ENCODE results near the gene BRD4. TPM values are rescaled to one million over a fixed set of nuclear protein-coding genes. Genes with fewer than 3 reads are reported as not detected.

Gene BRD4
- total RNA-seq, 1 donor from 2014 or later = 143 TPM

DNA sequence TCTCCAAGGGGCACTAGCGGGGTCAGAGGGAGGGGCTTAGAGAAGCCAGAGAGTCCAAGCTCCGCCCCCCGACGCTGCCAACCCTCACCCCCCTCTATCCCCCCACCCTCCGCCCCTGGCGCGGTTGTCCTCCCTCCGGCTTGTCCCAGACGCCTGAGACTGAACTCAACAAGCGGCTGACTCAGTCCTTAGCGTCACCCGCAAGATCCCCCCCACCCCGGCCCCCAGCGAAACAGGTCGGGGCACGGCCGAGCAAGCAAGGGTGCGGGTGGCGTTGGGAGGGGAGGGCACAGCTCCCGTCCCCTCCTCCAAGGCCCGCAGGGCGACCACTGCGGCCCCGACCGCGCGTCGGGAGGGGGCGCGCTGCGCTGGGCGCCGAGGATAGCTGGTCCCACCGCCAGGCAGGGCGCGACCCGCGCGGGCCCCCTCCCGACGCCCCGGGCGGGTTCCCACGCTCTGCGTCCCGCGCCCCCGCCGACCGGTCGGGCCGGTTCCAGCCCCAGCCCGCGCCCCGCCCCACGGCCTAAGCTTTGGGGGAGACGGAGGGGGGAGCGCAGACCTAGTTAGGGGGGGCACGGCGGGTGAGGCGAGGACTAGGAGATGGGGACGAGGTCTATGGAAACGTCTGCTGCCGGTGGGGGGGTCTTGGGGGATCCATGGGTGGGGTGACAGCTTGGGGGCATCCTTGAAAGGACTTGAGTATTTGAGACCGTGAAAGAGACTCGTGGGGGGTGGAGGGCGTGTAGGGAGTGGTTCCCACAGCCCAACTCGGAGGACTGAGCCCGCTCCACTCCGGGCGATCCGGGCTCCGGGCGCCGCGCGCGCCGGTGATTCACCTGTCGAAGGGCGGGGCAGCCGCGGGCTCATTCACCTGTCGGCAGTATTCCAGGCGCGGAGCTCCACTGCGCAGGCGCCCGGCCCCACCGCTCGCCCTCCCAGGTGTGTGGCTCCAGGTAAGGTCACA lies 136.7 kb downstream of the BRD4 start:
- H3K4me3 Mint-ChIP-seq (ENCODE audit: unreplicated experiment) = peak overlapping the region; percentile 44
- no peaks in the 10 kb centered on the region for H3K9me3 Mint-ChIP-seq (ENCODE audit: unreplicated experiment)
- TF ChIP-seq CTCF (IDR thresholded peaks at IDR 0.05) = peak; percentile 41
- peak overlapping the region; percentile 78 for H3K27ac Mint-ChIP-seq (ENCODE audit: unreplicated experiment)
- H3K27me3 Mint-ChIP-seq (ENCODE audit: unreplicated experiment) = no peaks in the 10 kb centered on the region
- DNase-seq (ENCODE audit: extremely low spot score, unreplicated experiment) = no peak
- peaks cover 35% of the 10 kb centered on the region for H3K4me1 Mint-ChIP-seq (ENCODE audit: unreplicated experiment)
- peaks cover 15% of the 10 kb centered on the region for H3K36me3 Mint-ChIP-seq (ENCODE audit: unreplicated experiment)

GRCh38 chr19:15194938-15195337 lies 137.4 kb downstream of the BRD4 start:
- Mint-ChIP-seq H3K4me1 (ENCODE audit: unreplicated experiment) (peaks cover 35% of the 10 kb centered on the region), H3K4me3 (ENCODE audit: unreplicated experiment) (peak overlapping the region; percentile 61), H3K27me3 (ENCODE audit: unreplicated experiment) (no peaks in the 10 kb centered on the region), H3K9me3 (ENCODE audit: unreplicated experiment) (no peaks in the 10 kb centered on the region), H3K27ac (ENCODE audit: unreplicated experiment) (peak overlapping the region; percentile 78), H3K36me3 (ENCODE audit: unreplicated experiment) (peaks cover 19% of the 10 kb centered on the region)
- no peak for TF ChIP-seq CTCF (IDR thresholded peaks at IDR 0.05)
- no peak for DNase-seq (ENCODE audit: extremely low spot score, unreplicated experiment)

DNA sequence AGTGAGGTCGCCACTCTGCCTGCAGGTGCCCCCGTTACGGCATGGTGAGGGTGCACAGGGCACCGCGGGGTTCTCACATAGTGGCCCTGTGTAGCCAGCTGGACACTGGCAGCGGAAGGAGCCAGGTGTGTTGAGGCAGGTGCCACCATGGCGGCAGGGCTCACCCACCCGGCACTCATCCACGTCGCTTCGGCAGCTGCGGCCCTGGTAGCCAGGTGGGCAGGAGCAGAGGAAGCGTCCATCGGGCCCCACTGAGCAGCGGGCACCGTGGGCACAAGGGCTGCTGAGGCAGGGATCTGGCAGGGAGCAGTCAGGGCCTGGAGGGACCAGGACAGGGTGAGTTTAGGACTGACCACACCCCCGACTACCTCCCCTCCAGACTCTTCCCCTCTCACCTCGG lies 140.4 kb downstream of the BRD4 start:
- no peak for TF ChIP-seq CTCF (IDR thresholded peaks at IDR 0.05)
- no peaks in the 10 kb centered on the region for H3K27me3 Mint-ChIP-seq (ENCODE audit: unreplicated experiment)
- DNase-seq (ENCODE audit: extremely low spot score, unreplicated experiment) = no peak
- peaks cover 17% of the 10 kb centered on the region for H3K4me1 Mint-ChIP-seq (ENCODE audit: unreplicated experiment)
- H3K9me3 Mint-ChIP-seq (ENCODE audit: unreplicated experiment) = no peaks in the 10 kb centered on the region
- H3K36me3 Mint-ChIP-seq (ENCODE audit: unreplicated experiment) = peaks cover 31% of the 10 kb centered on the region
- no peak overlapping the region for H3K4me3 Mint-ChIP-seq (ENCODE audit: unreplicated experiment)
- H3K27ac Mint-ChIP-seq (ENCODE audit: unreplicated experiment) = no peak overlapping the region

GRCh38 chr19:15191514-15191913 lies 140.8 kb downstream of the BRD4 start:
- no peak for DNase-seq (ENCODE audit: extremely low spot score, unreplicated experiment)

More at GRCh38 chr19:15191514-15191913, 140.8 kb downstream of the BRD4 start:
- Mint-ChIP-seq H3K27me3 (ENCODE audit: unreplicated experiment) (no peaks in the 10 kb centered on the region), H3K4me1 (ENCODE audit: unreplicated experiment) (peaks cover 12% of the 10 kb centered on the region), H3K36me3 (ENCODE audit: unreplicated experiment) (peaks cover 31% of the 10 kb centered on the region), H3K9me3 (ENCODE audit: unreplicated experiment) (no peaks in the 10 kb centered on the region), H3K4me3 (ENCODE audit: unreplicated experiment) (no peak overlapping the region), H3K27ac (ENCODE audit: unreplicated experiment) (no peak overlapping the region)
- TF ChIP-seq CTCF (IDR thresholded peaks at IDR 0.05) = no peak

All from osteocyte (in vitro differentiated cells).